ENCODE measurements around the gene NR2F1.

The NR2F1 gene

GRCh38 chr5:93589829-93590215, 6.8 kb downstream of the NR2F1 start:
- no peak for DNase-seq (ENCODE audit: low spot score)
- no peak for TF ChIP-seq CTCF (IDR thresholded peaks at IDR 0.05; ENCODE audit: extremely low read depth, missing control alignments)

- no peak for DNase-seq (ENCODE audit: low spot score)
- no peak for TF ChIP-seq CTCF (IDR thresholded peaks at IDR 0.05; ENCODE audit: extremely low read depth, missing control alignments)
Observed at GRCh38 chr5:93590493-93590892, 7.5 kb downstream of the NR2F1 start.

GRCh38 chr5:93591323-93591945, 8.4 kb downstream of the NR2F1 start:
- TF ChIP-seq CTCF (IDR thresholded peaks at IDR 0.05; ENCODE audit: extremely low read depth, missing control alignments) = no peak
- no peak for DNase-seq (ENCODE audit: low spot score)

- DNase-seq (ENCODE audit: low spot score) = no peak
- TF ChIP-seq CTCF (IDR thresholded peaks at IDR 0.05; ENCODE audit: extremely low read depth, missing control alignments) = no peak
Observed at GRCh38 chr5:93592883-93593282, 9.9 kb downstream of the NR2F1 start.

GRCh38 chr5:93593476-93594131, 10.6 kb downstream of the NR2F1 start:
- no peak for TF ChIP-seq CTCF (IDR thresholded peaks at IDR 0.05; ENCODE audit: extremely low read depth, missing control alignments)
- DNase-seq (ENCODE audit: low spot score) = no peak

- no peak for DNase-seq (ENCODE audit: low spot score)
- TF ChIP-seq CTCF (IDR thresholded peaks at IDR 0.05; ENCODE audit: extremely low read depth, missing control alignments) = no peak
Observed at GRCh38 chr5:93594591-93595419, 11.8 kb downstream of the NR2F1 start.

Data from GM20000 (cell line).